Embryonic facial prominence (tissue), 1 donor: Measurements from ENCODE around the gene GRAMD1B.
"Not testable (repeated sequence)": the region's sequence is repeated elsewhere in the genome, so short reads cannot be mapped to it uniquely, and the experiment has no call there.

ENCODE experiments used
- DNase-seq: peaks from one replicate; pipeline ENCODE4 v3.0.0-alpha.2; 2016; ENCODE audit errors: extremely low spot score

GRAMD1B gene

GRCh38 chr11:123509737-123510578 is 79.9 kb downstream of the GRAMD1B start:
- no peak for DNase-seq

- DNase-seq: no peak
Measured at GRCh38 chr11:123510579-123510905, 80.5 kb downstream of the GRAMD1B start.

GRCh38 chr11:123511037-123511870 is 81.2 kb downstream of the GRAMD1B start:
- peak; percentile 66 for DNase-seq

- not testable (repeated sequence) for DNase-seq
Measured at GRCh38 chr11:123513309-123513708, 83.2 kb downstream of the GRAMD1B start.

GRCh38 chr11:123516238-123516637 is 86.2 kb downstream of the GRAMD1B start:
- DNase-seq: no peak

GRCh38 chr11:123517559-123518364 is 87.7 kb downstream of the GRAMD1B start:
- DNase-seq: no peak

- DNase-seq: no peak
Measured at GRCh38 chr11:123518496-123519054, 88.5 kb downstream of the GRAMD1B start.

GRCh38 chr11:123519055-123519796 is 89.2 kb downstream of the GRAMD1B start:
- DNase-seq: no peak

- DNase-seq: no peak
Measured at GRCh38 chr11:123519797-123520193, 89.7 kb downstream of the GRAMD1B start.

- DNase-seq: not testable (repeated sequence)
Measured at GRCh38 chr11:123520476-123520875, 90.4 kb downstream of the GRAMD1B start.

- no peak for DNase-seq
Measured at GRCh38 chr11:123521001-123521400, 90.9 kb downstream of the GRAMD1B start.

- DNase-seq: no peak
Measured at GRCh38 chr11:123521930-123522329, 91.9 kb downstream of the GRAMD1B start.

GRCh38 chr11:123523539-123523938 is 93.5 kb downstream of the GRAMD1B start:
- no peak for DNase-seq

GRCh38 chr11:123525097-123525496 is 95.0 kb downstream of the GRAMD1B start:
- no peak for DNase-seq

- DNase-seq: no peak
Measured at GRCh38 chr11:123525511-123525918, 95.4 kb downstream of the GRAMD1B start.

- no peak for DNase-seq
Measured at GRCh38 chr11:123526027-123526805, 96.1 kb downstream of the GRAMD1B start.

- no peak for DNase-seq
Measured at GRCh38 chr11:123526918-123527317, 96.8 kb downstream of the GRAMD1B start.

GRCh38 chr11:123527526-123527925 is 97.5 kb downstream of the GRAMD1B start:
- no peak for DNase-seq

- no peak for DNase-seq
Measured at GRCh38 chr11:123527947-123528346, 97.9 kb downstream of the GRAMD1B start.

GRCh38 chr11:123531325-123531724 is 101.3 kb downstream of the GRAMD1B start:
- DNase-seq: no peak
